H1 (cell line): Measurements from ENCODE around the gene DAZAP1. TPM values are rescaled to one million over a fixed set of nuclear protein-coding genes. Genes with fewer than 3 reads are reported as not detected.

Experiments used
- CTCF ChIA-PET: fragments of 300-600 bp; sonication (Branson Sonifier 250); formaldehyde crosslinking; loops from one replicate; lab custom pipeline; 2021; ENCODE audit not compliant: partially characterized antibody; lab: Charles Lee
- POLR2A ChIA-PET: fragments of 300-600 bp; sonication (Branson Sonifier 250); formaldehyde crosslinking; loops from one replicate; lab custom pipeline; 2021; ENCODE audit warnings: inconsistent platforms; ENCODE audit not compliant: partially characterized antibody; lab: Charles Lee
- DNase-seq, 2 experiments: peaks; one replicate each; pipeline versions ENCODE4 v3.0.0 to v3.0.0-alpha.2; 2010 to 2022; ENCODE audit warnings: low spot score in 2 of 2, low read depth in 1 of 2, mixed read lengths in 1 of 2
- FAIRE-seq: peaks from 2 replicates; lab custom pipeline; 2011; peaks lifted over from hg19 to GRCh38; lab: Jason Lieb, UNC
- H2AFZ ChIP-seq: 2 replicates; pipeline ENCODE4 v1.8.1; 2012; ENCODE audit warnings: low read length, inconsistent platforms
- H2AK5ac ChIP-seq: 2 replicates; pipeline ENCODE4 v1.6.1; 2013; ENCODE audit warnings: low read depth, low read length
- H2BK120ac ChIP-seq: replicated peaks from 2 replicates; pipeline ENCODE3; 2013; ENCODE audit warnings: low read depth, low read length, inconsistent platforms
- H2BK12ac ChIP-seq: 2 replicates; pipeline ENCODE4 v1.6.1; 2013; ENCODE audit warnings: low read depth, low read length
- H2BK15ac ChIP-seq: 2 replicates; pipeline ENCODE4 v1.6.1; 2013; ENCODE audit warnings: low read length
- H2BK20ac ChIP-seq: 2 replicates; pipeline ENCODE4 v1.6.1; 2013; ENCODE audit warnings: low read length
- H2BK5ac ChIP-seq: 2 replicates; pipeline ENCODE4 v1.6.1; 2013; ENCODE audit warnings: low read depth, low read length
- H3K14ac ChIP-seq: 2 replicates; pipeline ENCODE4 v1.6.1; 2013; ENCODE audit warnings: inconsistent platforms; ENCODE audit not compliant: insufficient read length
- H3K18ac ChIP-seq: 2 replicates; pipeline ENCODE4 v1.6.1; 2013; ENCODE audit warnings: low read length; ENCODE audit errors: extremely low read depth
- H3K23ac ChIP-seq: 2 replicates; pipeline ENCODE4 v1.6.1; 2013; ENCODE audit warnings: inconsistent platforms; ENCODE audit not compliant: insufficient read length
- H3K23me2 ChIP-seq: 2 replicates; pipeline ENCODE4 v1.6.1; 2013; ENCODE audit warnings: low read depth, low read length
- H3K27ac ChIP-seq: 2 replicates; pipeline ENCODE4 v1.6.1; 2011; ENCODE audit warnings: low read depth, low read length, inconsistent platforms
- H3K27me3 ChIP-seq, 4 experiments: replicated peaks in 1 of 4; 1 replicate in 1 of 4; 2 replicates in 3 of 4; pipeline versions ENCODE4 v1.6.1 to v1.8.1; 2011 to 2013; ENCODE audit warnings: low read length in 3 of 4, mild to moderate bottlenecking in 3 of 4, inconsistent platforms in 2 of 4, mixed read lengths in 2 of 4, moderate library complexity in 1 of 4; ENCODE audit not compliant: control insufficient read depth in 3 of 4, insufficient read depth in 3 of 4; ENCODE audit errors: extremely low read depth in 1 of 4
- H3K36me3 ChIP-seq, 4 experiments: 2 replicates each; pipeline versions ENCODE4 v1.6.1 to v1.8.1; 2011 to 2013; ENCODE audit warnings: mild to moderate bottlenecking in 4 of 4, low read length in 3 of 4, moderate library complexity in 2 of 4, control low read depth in 1 of 4, inconsistent platforms in 1 of 4; ENCODE audit not compliant: insufficient read depth in 4 of 4, control insufficient read depth in 2 of 4
- H3K4ac ChIP-seq: replicated peaks from 2 replicates; pipeline ENCODE3; 2013; ENCODE audit warnings: low read length, low read depth, mixed read lengths, inconsistent platforms; ENCODE audit not compliant: insufficient read length
- H3K4me1 ChIP-seq, 4 experiments: replicated peaks in 1 of 4; 1 replicate in 1 of 4; 2 replicates in 3 of 4; pipeline versions ENCODE4 v1.6.1 to v1.8.1; 2011 to 2013; ENCODE audit warnings: low read length in 3 of 4, inconsistent platforms in 2 of 4, mixed read lengths in 1 of 4; ENCODE audit not compliant: insufficient read depth in 4 of 4, control insufficient read depth in 3 of 4
- H3K4me2 ChIP-seq, 2 experiments: 2 replicates each; pipeline versions ENCODE4 v1.6.1 to v1.8.1; 2011 to 2013; ENCODE audit warnings: low read depth in 2 of 2, low read length in 2 of 2, control low read depth in 1 of 2, inconsistent platforms in 1 of 2, mild to moderate bottlenecking in 1 of 2; ENCODE audit not compliant: insufficient read depth in 1 of 2
- H3K4me3 ChIP-seq, 4 experiments: fragments of 200-600, 300-600 bp in 1 of 4; sonication (generic), shearing (Covaris generic), sonication (Bioruptor Twin) in 1 of 4; 2 replicates each; pipeline versions ENCODE4 v1.5.1 to v1.8.1; 2011 to 2016; ENCODE audit warnings: low read length in 4 of 4, low read depth in 3 of 4, control low read depth in 2 of 4, inconsistent platforms in 2 of 4, mild to moderate bottlenecking in 2 of 4, mixed read lengths in 1 of 4, moderate library complexity in 1 of 4; ENCODE audit not compliant: insufficient read depth in 2 of 4; ENCODE audit errors: extremely low read depth in 1 of 4
- H3K56ac ChIP-seq: replicated peaks from 2 replicates; pipeline ENCODE3; 2013; ENCODE audit warnings: low read depth, mild to moderate bottlenecking, mixed read lengths, low read length, inconsistent platforms; ENCODE audit not compliant: insufficient read length
- H3K79me1 ChIP-seq: 2 replicates; pipeline ENCODE4 v1.6.1; 2013; ENCODE audit warnings: low read depth, low read length, control low read depth
- H3K79me2 ChIP-seq, 2 experiments: 2 replicates each; pipeline versions ENCODE4 v1.6.1 to v1.8.1; 2012 to 2013; ENCODE audit warnings: low read length in 2 of 2, mild to moderate bottlenecking in 2 of 2, inconsistent platforms in 1 of 2; ENCODE audit not compliant: insufficient read depth in 2 of 2, control insufficient read depth in 1 of 2
- H3K9ac ChIP-seq, 4 experiments: replicated peaks in 1 of 4; 1 replicate in 1 of 4; 2 replicates in 3 of 4; pipeline versions ENCODE4 v1.6.1 to v1.8.1; 2011 to 2013; ENCODE audit warnings: low read depth in 3 of 4, low read length in 3 of 4, control low read depth in 2 of 4, mild to moderate bottlenecking in 2 of 4, moderate library complexity in 2 of 4, inconsistent platforms in 1 of 4; ENCODE audit errors: extremely low read depth in 1 of 4
- H3K9me3 ChIP-seq, 2 experiments: 2 replicates each; pipeline versions ENCODE4 v1.6.1 to v1.8.1; 2012 to 2013; ENCODE audit warnings: mild to moderate bottlenecking in 2 of 2, moderate library complexity in 2 of 2, control low read depth in 1 of 2, inconsistent platforms in 1 of 2, low read depth in 1 of 2, low read length in 1 of 2, mixed read lengths in 1 of 2; ENCODE audit not compliant: insufficient read depth in 2 of 2
- H4K20me1 ChIP-seq, 2 experiments: replicated peaks in 1 of 2; 2 replicates each; pipeline versions ENCODE3 to v1.8.1; 2011 to 2013; ENCODE audit warnings: inconsistent platforms in 2 of 2, low read length in 2 of 2, mild to moderate bottlenecking in 1 of 2; ENCODE audit not compliant: insufficient read depth in 2 of 2, control insufficient read depth in 1 of 2
- H4K5ac ChIP-seq: 2 replicates; pipeline ENCODE4 v1.6.1; 2013; ENCODE audit warnings: low read length, low read depth, mixed read lengths, inconsistent platforms; ENCODE audit not compliant: insufficient read length
- H4K8ac ChIP-seq: 2 replicates; pipeline ENCODE4 v1.8.0; 2013; ENCODE audit warnings: mild to moderate bottlenecking, moderate library complexity, low read length, inconsistent platforms; ENCODE audit not compliant: insufficient read depth; ENCODE audit errors: extremely low read depth
- H4K91ac ChIP-seq: replicated peaks from 2 replicates; pipeline ENCODE3; 2013; ENCODE audit warnings: low read length, mixed read lengths, inconsistent platforms; ENCODE audit not compliant: insufficient read length
- CTCF ChIP-seq, 3 experiments: IDR thresholded peaks; 1 replicate in 2 of 3; 2 replicates in 1 of 3; pipeline versions ENCODE4 v1.5.1 to v1.6.1; 2011; ENCODE audit warnings: low read length in 3 of 3, mild to moderate bottlenecking in 3 of 3, inconsistent platforms in 2 of 3, low read depth in 1 of 3, moderate library complexity in 1 of 3; ENCODE audit not compliant: insufficient read depth in 1 of 3; ENCODE audit errors: control extremely low read depth in 1 of 3
- GABPA ChIP-seq: IDR thresholded peaks from 2 replicates; pipeline ENCODE4 v1.6.1; 2011; ENCODE audit warnings: mild to moderate bottlenecking, low read length, moderate library complexity, borderline replicate concordance; ENCODE audit not compliant: insufficient read depth
- SUZ12 ChIP-seq: fragments of 200-600 bp; sonication (generic); IDR thresholded peaks from 2 replicates; pipeline ENCODE4 v1.6.1; 2012; ENCODE audit warnings: mild to moderate bottlenecking, inconsistent platforms, low read length, moderate library complexity, mixed read lengths
- YY1 ChIP-seq: IDR thresholded peaks from 2 replicates; pipeline ENCODE4 v1.6.1; 2011; ENCODE audit warnings: low read depth, mild to moderate bottlenecking, low read length
- WGBS, 2 experiments: shearing (Covaris generic) in 1 of 2; methylation state at CpG; one replicate each; pipeline versions ENCODE4 v1.1.6 to v1.1.7; 2013 to 2015; ENCODE audit warnings: low lambda C conversion rate in 2 of 2, mixed read lengths in 2 of 2, inconsistent platforms in 1 of 2, low coverage in 1 of 2, missing lambda C conversion rate in 1 of 2; ENCODE audit not compliant: insufficient replicate concordance in 2 of 2, insufficient coverage in 1 of 2, insufficient read length in 1 of 2; ENCODE audit errors: extremely low coverage in 1 of 2, missing lambda C conversion rate in 1 of 2; 5-methylcytosine and 5-hydroxymethylcytosine counted together
- polyA plus RNA-seq, 7 experiments: library from polyadenylated mRNA; depleted of rRNA in 3 of 7; stranded (reverse) in 5 of 7; unstranded in 2 of 7; fragments of >200 nt in 5 of 7; fragments of 200-250 nt in 2 of 7; gene quantifications; 1 replicate in 5 of 7; 2 replicates in 1 of 7; 4 replicates in 1 of 7; pipeline versions ENCODE4 v1.2.1 to v1.2.3, GENCODE V29; 2011 to 2013; ENCODE audit warnings: missing spikeins in 2 of 7, mixed read lengths in 2 of 7
- total RNA-seq: library from RNA; stranded (reverse); fragmentation: NEBNext Ultra II Directional; extraction: Animal tissue kit (Norgen Biotek cat#: 25700); gene quantifications from 2 replicates; pipeline ENCODE4 v1.2.1, GENCODE V29; 2021
- TF ChIP-seq, protein P1 (sequence below): IDR thresholded peaks from 2 replicates; pipeline ENCODE4 v1.6.1; 2011; ENCODE audit warnings: low read length, improper control_type of control experiment
- TF ChIP-seq, protein P2 (sequence below): IDR thresholded peaks from 2 replicates; pipeline ENCODE4 v1.6.1; 2012; ENCODE audit warnings: inconsistent platforms

Gene DAZAP1
- total and polyA plus RNA-seq, 2 of the 8 experiments (the other 6 are each of a cell fraction or from before 2014, with no cell fraction given), result 79.6 to 341 TPM

DNA sequence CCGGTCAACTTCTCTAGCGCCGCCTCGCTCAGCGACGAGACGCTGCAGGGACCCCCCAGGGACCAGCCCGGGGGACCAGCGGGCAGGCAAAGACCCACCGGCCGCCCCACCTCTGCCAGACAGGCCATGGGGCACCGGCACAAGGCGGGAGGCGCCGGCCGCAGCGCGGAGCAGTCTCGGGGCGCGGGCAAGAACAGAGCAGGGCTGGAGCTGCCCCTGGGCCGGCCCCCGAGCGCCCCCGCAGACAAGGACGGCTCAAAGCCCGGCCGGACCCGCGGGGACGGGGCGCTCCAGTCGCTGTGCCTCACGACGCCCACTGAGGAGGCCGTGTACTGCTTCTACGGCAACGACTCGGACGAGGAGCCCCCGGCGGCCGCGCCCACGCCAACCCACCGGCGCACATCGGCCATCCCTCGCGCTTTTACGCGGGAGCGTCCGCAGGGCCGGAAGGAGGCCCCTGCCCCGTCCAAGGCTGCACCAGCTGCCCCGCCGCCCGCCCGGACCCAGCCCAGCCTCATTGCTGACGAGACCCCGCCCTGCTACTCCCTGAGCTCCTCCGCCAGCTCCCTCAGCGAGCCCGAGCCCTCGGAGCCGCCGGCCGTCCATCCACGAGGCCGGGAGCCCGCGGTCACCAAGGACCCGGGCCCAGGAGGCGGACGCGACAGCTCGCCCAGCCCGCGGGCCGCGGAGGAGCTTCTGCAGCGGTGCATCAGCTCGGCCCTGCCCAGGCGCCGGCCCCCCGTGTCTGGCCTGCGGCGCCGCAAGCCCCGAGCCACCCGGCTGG, 60.3 kb downstream of the DAZAP1 start:
- H4K8ac ChIP-seq, result peak overlapping the region; percentile 92; the same call in 1 of the 2 replicates
- peak overlapping the region; percentile 64 to 86 for H3K4me2 ChIP-seq
- POLR2A ChIA-PET, result interaction anchor here (0.6 to 5.5 kb wide), 12 partner anchors 8 to 397 kb away, joined by 3 to 72 read pairs (median 4); partner anchors contain the start of gene CIRBP
- no peak overlapping the region for H2BK12ac ChIP-seq
- no peaks in the 10 kb centered on the region for H3K79me2 ChIP-seq
- CTCF ChIA-PET, result interaction anchor here (0.9 to 5.5 kb wide), 8 partner anchors 10 to 391 kb away, joined by 3 to 53 read pairs (median 8); no protein-coding TSS in a partner anchor
- peak overlapping the region in 2 of 4 experiments; percentile 23 to 51; a peak in 3 of 8 replicates for H3K4me3 ChIP-seq
- no peak overlapping the region for H2BK5ac ChIP-seq
- peaks cover 0 to 51% (median 28%) of the 10 kb centered on the region in 4 experiments; a peak in 5 of 7 replicates for H3K4me1 ChIP-seq
- H4K5ac ChIP-seq, result no peak overlapping the region
- H3K27ac ChIP-seq, result no peak overlapping the region
- no peak overlapping the region for H2BK120ac ChIP-seq
- H2AK5ac ChIP-seq, result no peak overlapping the region
- no peak overlapping the region for H3K56ac ChIP-seq
- H3K36me3 ChIP-seq, result peaks cover 0 to 41% (median 0%) of the 10 kb centered on the region in 4 experiments; a peak in 2 of 8 replicates
- H3K9me3 ChIP-seq, result peaks cover 0 to 7% of the 10 kb centered on the region in 2 experiments; a peak in 1 of 4 replicates
- 10% methylated on average over 58 of the region's 92 CpGs; no CpG with 5 or more reads in 1 of the 2 experiments for WGBS, 2 experiments
- H2BK20ac ChIP-seq, result no peak overlapping the region
- peaks cover 66 to 87% (median 85%) of the 10 kb centered on the region in 4 experiments for H3K27me3 ChIP-seq
- H2BK15ac ChIP-seq, result no peak overlapping the region
- FAIRE-seq (no peak), DNase-seq (peak in 1 of 2 experiments; percentile 71)
- no peak overlapping the region for H4K91ac ChIP-seq
- H3K9ac ChIP-seq, result no peak overlapping the region
- H3K18ac ChIP-seq, result no peak overlapping the region
- no peaks in the 10 kb centered on the region for H3K79me1 ChIP-seq
- H3K14ac ChIP-seq, result no peak overlapping the region
- H3K4ac ChIP-seq, result no peak overlapping the region
- no peak overlapping the region for H3K23ac ChIP-seq
- peaks cover 20 to 46% of the 10 kb centered on the region in 2 experiments for H4K20me1 ChIP-seq
- H2AFZ ChIP-seq, result no peak overlapping the region
- H3K23me2 ChIP-seq, result peaks cover 13% of the 10 kb centered on the region; the same call in 1 of the 2 replicates
- TF ChIP-seq CTCF (IDR thresholded peaks at IDR 0.05; ENCODE audit: control extremely low read depth in 1 of 3, insufficient read depth in 1 of 3, low read depth in 1 of 3, low read length in 3 of 3) (no peak), YY1 (no peak), GABPA (0 out of 2 replicates have a peak, but pooled peaks have one; percentile 4), SUZ12 (peak; percentile 34)
- TF ChIP-seq, protein P1, sequence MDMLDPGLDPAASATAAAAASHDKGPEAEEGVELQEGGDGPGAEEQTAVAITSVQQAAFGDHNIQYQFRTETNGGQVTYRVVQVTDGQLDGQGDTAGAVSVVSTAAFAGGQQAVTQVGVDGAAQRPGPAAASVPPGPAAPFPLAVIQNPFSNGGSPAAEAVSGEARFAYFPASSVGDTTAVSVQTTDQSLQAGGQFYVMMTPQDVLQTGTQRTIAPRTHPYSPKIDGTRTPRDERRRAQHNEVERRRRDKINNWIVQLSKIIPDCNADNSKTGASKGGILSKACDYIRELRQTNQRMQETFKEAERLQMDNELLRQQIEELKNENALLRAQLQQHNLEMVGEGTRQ, result no peak
- TF ChIP-seq, protein P2, sequence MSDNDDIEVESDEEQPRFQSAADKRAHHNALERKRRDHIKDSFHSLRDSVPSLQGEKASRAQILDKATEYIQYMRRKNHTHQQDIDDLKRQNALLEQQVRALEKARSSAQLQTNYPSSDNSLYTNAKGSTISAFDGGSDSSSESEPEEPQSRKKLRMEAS, result 0 out of 2 replicates have a peak, but pooled peaks have one; percentile 2
